CD4-positive, alpha-beta T cell treated with Interferon alpha-2 for 1 hour (primary cell): ENCODE data around the gene CHMP4B.

Source experiments
- DNase-seq, 2 donors: peaks; one replicate each; pipeline ENCODE4 v3.0.0-alpha.2; 2020 to 2022

The CHMP4B gene

DNA sequence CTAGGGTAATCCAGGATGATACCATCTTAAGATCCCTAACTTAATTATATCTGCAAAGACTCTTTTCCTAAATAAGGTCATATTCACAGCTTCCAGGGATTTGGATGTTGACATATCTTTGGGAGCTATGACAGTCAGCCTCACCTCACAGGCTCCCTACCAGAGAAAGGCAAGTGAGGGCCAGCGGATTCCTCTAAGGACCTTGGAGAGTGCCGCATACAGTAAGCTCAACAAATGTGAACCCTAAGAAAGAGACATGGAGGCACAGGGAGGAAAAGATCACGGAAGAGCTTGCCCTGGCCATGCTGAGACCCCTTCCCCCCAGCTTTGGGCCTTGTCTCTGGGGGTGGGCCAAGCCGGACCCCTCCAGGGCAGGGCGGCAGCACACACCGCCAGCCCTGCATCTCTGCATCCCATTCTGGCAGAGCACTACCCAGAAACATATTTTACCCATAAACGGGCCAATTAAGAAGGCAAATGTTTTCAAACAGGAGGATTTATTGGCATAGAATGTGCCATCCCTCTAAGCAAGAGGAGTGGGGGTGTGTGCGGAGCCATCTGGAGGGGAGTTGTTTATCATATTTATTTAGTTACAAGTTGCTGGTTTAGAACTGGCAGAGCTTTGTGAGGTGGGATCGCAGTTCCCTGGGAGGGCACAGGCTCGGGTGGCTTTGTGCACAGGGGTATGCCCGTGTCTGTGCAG lies 55.4 kb downstream of the CHMP4B start:
- no peak for DNase-seq

DNA sequence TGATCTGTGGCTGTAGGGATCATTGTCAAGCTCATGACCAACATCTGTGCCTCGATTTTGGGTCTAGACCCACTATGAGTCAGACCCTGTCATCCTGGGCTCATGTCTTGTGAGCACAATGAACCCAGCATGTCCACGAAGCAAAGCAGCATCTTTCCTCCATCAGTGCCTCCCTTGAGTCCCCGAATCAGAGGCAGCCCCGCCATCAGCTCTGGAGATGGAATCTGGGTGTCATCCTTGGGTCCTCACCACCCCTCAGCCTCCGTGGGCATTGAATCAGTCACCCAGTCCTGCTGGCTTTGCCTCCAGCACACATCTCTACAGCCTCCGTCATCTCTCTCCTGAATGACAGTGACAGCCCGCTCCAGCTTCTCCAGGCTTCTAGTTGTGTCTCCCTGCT lies 56.9 kb downstream of the CHMP4B start:
- DNase-seq, result no peak

DNA sequence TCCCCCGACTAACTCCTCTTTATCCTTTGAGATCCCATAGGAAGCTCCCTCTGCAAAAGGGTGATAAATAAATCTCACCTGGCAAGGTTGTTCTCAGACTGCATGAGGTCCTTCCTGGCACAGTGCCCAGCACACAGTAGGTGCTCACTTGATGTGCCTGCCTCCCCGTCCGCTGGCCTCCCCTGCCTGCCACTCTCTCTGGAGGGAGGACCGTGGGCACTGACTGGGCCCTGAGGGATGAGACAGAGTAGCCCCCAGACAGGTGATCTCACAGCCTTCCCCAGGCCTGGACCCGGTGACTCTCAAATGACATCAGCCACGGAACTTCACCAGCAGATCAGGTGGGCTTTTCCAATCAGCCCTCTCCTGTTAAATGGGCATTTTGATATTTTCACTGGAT lies 57.4 kb downstream of the CHMP4B start:
- no peak for DNase-seq

DNA sequence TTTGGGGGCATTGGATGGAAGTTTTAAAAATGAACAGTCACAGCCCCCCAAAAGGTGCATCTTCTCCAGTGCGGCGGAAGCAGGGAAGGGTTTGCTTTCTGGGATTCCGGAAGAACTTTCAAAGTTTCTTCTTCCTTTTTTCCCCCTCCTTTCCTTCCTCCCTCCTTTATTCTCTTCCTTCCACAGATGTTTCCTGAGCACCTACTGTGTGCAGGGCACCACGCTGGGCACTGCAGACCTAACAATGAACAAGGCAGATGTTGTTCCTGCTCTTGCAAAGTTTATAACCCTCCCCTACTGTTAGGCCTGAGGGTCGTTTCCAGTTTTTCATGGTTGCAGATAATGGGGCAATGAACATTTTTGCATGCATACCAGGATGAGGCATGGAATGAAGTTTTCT lies 58.1 kb downstream of the CHMP4B start:
- DNase-seq, result no peak

DNA sequence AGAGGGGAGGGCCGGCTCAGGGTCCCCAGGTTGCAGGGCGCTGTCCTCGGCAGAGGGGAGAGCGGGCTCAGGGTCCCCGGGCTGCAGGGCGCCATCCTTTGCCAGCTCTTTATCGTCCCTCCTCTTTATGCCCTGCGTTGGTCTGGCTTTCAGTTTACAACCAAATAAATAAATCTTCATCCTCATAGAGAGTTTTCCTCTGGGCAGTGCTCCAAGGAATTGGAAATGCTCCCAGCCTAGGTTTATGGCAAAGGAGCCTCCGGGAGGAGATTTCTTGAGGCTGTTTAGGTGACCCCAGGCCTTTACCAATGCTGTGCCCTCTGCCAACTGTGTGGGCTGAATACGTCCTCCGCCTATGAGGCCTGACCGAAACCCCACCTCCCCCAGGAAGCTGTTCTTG lies 60.2 kb downstream of the CHMP4B start:
- no peak for DNase-seq

DNA sequence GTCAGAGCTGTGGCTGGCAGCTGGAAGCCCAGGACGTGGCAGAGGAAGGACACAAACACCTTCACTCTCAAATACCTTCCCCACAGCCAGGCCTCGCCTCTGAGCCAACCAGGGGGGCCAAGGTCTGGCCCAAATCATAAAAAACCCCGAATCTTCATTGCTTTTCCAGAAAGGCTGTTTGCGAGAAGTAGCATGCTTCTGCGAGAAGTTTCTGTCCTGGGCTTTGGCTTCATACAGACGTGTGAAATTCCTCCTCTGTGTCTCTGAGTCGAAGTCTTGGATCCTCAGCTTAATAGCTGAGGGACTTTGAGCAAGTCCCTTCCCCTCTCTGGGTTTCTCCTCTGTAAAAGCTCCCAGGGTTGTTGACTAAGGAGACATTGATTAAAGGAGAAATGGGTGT lies 63.0 kb downstream of the CHMP4B start:
- DNase-seq, result no peak

DNA sequence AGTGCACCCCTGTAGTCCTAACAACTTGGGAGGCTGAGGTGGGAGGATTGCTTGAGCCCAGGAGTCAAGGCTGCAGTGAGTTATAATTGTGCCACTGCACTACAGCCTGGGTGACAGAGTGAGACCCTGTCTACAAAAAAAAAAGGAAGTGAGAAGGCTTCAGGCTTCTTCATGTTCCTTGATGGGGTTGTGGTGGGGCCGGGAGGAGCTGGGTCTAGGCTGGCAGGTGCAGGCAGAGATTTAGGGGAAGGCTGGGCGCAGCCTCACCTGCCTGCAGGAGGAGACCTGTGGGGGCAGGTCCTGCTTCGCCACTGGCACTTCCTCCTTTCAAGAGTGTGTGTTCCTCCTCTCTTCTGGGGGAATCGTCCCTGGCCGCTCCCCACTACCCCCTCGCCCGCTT lies 63.9 kb downstream of the CHMP4B start:
- peak in 1 of 2 donors; percentile 31 for DNase-seq

DNA sequence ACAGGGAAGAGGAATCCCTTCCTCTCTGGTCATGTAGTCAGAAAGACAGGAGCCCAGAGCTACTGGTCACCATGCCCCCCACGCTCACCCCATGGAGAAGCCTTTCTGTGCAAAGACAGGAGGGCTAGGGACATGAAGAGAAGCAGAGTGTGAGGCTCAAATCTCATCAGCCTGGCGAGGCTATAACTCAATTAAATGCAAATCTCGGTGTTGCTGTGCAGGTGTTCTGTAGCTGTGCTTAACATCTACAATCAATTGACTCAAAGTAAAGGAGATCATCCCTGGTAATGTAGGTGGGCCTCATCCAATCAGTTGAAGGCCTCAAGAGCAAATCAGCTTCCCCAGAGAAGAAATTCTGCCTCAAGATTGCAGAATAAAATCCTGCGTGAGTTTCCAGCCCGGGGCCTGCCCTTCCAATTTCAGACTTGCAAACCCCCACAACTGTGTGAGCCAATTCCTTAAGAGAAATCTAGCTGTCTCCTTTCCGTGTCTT lies 64.4 kb downstream of the CHMP4B start:
- DNase-seq, result no peak

DNA sequence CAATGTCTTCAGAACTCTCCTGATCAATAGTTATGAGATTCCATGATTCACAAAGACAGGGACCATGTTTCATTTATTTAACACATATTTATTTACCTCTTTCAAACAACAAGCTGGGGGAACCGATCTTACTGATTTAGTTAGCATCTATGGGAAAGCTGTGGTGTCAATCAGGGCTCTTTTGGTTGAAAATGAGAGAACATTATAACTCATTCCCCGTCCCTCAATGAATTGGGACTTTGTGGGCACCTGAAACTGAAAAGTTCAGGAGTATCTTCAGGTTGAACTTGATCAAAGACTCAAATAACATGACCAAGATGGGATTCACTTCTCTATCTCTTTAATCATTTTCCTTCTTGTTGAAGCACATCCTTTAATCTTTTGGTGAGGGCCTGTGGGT lies 67.4 kb downstream of the CHMP4B start:
- DNase-seq, result no peak

DNA sequence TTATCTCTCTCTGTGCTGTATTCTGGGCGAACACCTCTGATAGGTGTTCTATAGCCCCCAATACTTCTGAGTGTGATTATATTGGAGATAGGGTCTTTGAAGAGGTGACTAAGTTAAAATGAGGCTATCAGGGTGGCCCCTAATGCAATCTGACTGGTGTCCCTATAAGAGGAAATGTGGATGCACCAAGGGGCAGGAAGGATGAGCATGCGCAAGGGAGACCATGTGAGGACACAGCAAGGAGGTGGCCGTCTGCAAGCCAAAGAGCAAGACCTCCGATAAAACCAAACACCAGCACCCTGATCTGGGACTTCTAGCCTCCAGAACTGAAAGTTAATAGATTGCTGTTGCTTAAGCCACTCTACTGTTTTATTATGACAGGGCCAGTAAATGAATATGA lies 69.2 kb downstream of the CHMP4B start:
- no peak for DNase-seq

DNA sequence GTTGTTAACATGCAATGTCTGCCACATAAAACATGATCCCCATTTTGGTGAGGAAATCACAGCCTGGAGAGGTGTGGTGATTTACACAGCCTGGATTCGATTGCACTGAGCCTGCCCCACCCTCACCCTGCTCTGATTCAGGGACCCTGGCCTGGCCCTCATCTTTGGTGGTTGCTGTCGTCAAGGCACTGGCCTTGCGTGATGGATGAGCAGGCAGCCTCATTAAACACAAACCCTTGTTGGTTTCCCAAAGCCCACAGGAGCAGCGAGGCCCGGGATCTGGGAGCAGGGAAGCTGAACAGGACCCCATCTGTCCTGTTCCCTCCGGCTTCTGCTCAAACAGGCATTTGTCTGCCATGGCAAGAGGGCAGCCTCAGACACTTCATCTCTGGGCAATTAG lies 70.8 kb downstream of the CHMP4B start:
- DNase-seq, result no peak

DNA sequence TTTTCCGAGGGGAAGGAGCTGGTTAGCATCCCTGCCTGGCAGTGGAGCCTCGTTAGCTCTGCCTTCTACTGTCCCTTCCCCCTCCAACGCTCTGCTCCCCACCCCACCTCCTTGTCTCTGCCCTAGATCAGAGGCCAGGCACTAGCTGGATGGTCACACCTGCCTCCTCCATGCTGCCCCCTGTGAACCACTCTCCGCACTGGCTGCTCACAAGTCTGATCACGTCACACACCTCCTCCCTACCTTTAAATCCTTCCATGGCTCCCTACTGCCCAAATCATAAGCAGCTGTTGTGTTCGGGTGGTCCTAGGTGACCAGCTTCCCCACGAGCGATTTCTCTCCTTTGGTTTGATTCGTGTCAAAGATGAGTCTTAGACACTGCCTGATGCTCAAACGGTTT lies 71.3 kb downstream of the CHMP4B start:
- no peak for DNase-seq

DNA sequence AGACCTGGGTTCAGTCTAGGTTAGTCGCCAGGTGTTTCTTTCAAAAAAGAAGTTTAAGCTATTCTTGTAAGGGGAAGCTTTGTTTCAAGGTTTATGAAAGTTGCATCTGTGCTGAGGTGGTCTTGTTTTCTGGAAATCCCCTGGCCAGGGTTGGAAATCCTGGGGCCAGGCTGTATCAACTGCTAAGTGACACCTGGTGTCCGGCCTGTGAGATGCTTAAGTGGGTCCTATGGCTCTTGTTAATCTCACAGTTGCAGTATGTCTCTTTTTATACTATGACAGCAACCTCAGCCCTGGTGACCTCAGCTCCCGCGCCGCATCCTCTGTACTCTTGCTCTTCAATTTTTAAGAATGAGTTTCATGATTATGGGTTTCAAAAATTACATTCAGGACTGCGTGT lies 72.0 kb downstream of the CHMP4B start:
- peak in 1 of 2 donors; percentile 4 for DNase-seq

DNA sequence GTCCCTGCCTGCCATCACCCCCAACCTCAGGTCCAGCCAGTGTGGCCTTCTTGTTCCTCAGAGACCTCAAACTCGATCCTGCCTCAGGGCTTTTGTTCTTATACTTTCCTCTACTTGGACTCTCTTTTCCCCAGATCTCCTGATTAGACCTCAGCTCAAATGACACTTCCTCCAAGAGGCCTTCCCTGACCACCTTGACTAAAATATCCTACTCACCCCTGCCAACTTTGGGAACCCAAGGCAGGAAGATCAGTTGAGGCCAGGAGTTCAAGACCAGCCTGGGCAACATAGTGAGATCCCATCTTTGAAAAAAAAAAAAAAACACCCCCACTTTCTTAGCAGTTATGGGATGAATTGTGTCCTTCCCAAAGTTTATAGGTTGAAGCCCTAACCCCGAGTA lies 73.5 kb downstream of the CHMP4B start:
- DNase-seq, result no peak

DNA sequence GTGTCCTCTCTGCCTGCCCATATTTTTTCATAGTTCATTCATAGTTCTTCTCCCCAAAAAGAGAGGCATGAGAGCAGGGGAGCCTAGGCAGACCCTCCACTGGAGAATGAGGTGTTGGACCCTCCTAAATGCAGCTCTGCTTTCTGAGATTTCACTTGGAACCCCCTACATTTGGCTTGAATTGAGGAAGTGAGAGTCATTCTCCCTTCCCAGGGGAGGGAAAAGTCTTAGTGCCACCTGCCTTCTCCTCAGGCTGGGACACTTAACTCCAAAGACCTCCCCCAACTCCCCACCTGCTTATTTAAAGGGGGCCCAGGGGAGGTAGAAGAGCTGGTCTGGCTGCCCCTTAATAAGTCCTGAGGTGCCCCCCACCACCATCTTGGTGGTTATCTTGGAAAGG lies 78.2 kb downstream of the CHMP4B start:
- no peak for DNase-seq

DNA sequence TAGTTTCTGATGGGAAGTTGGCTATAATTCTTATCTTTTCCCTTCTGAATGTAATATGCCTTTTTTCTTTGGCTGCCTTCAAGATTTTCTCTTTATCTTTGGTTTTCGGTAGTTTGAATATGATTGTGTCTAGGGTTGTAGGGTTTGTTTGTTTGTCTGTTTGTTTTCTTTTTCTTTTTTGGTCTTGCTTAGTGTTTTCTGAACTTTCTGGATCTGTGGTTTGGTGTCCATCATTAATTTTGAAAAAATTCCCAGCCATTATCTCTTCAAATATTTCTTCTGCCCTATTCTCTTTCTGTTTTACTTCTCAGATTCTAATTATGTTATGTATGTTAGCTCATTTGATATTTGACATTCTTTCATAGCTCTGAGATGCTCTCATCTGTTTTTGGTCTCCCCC lies 79.4 kb downstream of the CHMP4B start:
- DNase-seq, result no peak

DNA sequence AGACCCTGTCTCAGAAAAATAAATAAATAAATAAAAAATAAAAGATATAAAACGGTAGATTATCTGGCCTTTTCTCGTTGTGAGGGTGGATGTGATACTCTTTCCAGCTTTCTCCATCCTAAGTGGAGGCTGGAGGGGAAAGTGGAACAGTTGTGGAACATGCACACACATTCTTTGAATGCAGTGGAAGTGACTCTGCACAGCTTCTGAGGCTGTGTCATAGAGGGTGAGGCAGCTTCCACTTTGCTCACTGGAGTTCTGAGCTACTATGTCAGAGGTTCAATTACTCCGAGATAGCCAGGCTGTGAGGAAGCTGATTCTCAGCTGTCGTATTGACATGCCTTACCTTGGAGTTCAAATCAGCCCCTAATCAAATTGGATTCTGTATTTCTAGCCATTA lies 82.2 kb downstream of the CHMP4B start:
- no peak for DNase-seq

DNA sequence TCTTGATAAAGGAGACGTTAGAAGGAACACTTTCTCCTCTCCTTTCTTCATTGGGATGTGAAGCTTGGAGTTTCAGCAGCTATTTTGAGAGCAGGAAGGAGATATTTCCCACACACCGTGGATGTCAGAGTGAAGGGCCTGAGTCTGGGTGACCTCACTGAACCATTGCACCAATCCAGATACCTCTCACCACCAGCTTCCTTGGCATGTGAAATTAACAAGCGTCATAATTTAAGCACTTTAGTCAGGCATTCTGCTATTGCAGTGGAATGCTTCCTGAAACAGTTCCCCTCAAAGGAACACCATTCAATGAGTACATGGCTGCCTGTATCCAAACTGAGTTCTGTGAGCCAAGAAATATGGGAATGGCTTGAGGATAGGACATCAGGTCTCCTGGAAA lies 83.7 kb downstream of the CHMP4B start:
- DNase-seq, result no peak

DNA sequence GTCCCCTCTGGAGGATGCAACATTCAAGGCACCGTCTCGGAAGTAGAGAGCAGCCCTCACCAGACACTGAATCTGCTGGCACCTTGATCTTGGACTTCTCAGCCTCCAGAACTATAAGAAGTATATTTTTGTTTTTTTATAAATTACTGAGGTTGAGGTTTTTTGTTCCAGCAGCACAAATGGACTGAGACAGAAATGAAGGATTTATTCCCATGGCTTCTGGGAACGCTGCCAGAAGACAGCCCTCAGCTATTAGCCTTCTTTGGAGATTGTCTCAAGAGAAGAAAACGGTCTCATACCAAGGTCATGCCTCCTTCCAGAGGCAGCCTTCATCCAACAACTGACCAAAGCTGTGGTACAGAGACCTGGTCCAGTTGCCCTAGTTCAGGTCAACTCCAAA lies 85.4 kb downstream of the CHMP4B start:
- no peak for DNase-seq

DNA sequence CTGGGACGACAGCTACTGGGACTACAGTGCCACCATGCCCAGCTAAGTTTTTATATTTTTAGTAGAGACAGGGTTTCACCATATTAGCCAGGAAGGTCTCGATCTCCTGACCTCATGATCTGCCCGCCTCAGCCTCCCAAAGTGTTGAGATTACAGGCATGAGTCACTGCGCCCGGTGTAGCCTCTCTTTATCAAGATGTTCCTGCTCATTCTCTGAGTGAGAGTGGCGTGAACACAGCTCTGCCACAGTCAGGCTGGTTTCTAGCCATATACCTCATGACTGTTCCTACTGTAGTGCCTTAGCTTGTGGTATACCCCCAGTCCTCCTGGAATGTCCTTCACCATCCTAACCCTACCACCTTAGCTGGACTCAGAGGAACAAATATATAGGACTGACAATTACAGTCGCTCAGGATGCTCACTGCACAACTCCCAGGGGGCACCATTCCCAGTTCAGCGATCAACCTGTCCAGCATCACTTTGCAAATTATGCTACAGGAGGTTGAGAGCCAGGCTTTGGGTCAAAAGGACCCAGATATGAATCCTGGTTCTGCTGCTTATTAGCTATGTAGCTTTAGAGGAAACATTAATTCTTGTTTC lies 86.3 kb downstream of the CHMP4B start:
- peak in 1 of 2 donors; percentile 4 for DNase-seq

DNA sequence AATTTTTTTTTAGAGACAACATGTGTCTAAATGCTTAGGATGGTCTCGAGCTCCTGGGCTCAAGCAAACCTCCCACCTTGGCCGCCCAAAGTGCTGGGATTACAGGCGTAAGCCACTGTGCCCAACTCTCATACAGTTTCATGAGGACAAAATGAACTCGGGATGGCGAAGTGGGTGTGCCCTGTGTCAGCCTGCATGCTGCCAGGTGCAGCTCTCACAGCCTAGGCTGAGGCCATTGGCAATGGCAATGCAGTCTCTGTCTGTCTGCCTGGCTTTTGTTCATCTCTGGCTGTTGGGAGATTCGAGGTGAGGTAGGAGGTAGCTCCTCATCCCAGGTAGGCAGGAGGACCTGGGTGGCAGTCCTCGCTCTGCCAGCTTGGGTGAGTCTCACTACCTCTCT lies 88.0 kb downstream of the CHMP4B start:
- DNase-seq, result no peak

DNA sequence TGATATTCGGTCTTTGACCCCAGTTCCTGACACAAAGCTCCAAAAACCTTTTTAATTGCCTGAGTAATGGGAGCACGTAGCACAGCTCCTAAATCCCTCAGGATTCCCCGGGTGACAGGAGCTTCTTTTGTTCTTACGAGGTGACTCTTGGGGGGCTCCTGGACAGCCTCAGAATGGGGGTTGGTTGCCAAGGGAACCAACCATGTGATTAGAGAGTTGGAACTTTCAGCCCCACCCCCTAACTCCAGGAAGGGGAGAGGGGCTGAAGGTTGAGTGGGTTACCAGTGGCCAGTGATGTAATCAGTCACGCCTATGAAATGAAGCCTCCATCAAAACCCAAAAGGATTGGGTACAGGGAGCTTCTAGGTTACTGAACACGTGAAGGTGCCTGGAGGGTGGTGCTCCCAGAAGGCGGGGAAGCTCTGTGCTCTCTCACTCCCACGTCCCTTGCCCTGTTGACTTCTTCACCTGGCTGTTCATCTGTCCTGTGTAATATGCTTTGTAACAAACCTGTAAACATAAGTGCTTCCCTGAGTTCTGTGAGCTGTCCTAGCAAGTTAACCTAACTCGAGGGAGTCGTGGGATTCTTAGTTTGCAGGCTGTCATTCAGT lies 89.5 kb downstream of the CHMP4B start:
- no peak for DNase-seq

DNA sequence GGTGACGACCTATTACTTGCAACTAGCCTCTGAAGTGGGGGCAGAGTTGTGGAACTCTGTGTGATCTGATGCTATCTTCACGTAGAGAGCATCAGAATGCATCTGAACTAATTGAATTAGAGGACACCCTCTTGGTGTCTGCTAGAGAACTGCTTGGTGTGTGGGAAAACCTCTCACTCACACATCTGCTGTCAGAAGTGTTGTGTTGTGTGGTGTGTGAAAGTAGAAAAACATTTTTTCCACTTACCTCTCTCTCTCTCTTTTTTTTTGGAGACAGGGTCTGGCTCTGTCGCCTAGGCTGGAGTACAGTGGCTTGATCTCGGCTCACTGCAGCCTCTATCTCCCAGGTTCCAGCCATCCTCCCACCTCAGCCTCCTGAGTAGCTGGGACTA lies 90.0 kb downstream of the CHMP4B start:
- DNase-seq, result no peak

DNA sequence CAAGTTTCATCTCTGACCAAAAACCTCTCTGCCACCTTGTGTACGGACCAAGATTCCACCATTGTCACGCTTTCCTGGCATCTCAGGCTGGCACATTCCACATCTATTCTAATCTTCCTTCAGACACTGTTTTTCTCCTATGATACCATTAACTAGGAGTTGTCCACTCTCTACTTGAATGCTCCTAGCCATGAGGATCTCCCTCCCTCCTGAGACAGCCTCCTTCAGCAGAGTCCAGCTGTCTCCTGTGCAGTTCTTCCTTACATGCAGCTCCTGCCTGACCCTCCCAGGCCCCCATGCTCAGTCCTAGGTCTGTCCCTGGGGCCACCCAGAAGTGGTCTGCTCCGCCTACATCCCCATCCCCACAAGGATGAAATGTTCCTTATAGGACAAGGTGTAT lies 90.9 kb downstream of the CHMP4B start:
- no peak for DNase-seq
